Endodermal cell (in vitro differentiated cells): Measurements from ENCODE around the gene NPAS3. TPM values are rescaled to one million over a fixed set of nuclear protein-coding genes. Genes with fewer than 3 reads are reported as not detected.

Experiments
- DNase-seq: peaks from one replicate; pipeline ENCODE4 v3.0.0-alpha.2; 2017
- H3K27ac ChIP-seq: 2 replicates; pipeline ENCODE4 v1.5.1; 2013; ENCODE audit warnings: mild to moderate bottlenecking, low read depth, low read length, moderate library complexity
- H3K27me3 ChIP-seq: 2 replicates; pipeline ENCODE4 v1.6.1; 2013; ENCODE audit warnings: mild to moderate bottlenecking, low read length, moderate library complexity; ENCODE audit not compliant: insufficient read depth, control insufficient read depth, poor library complexity, severe bottlenecking
- H3K36me3 ChIP-seq: 2 replicates; pipeline ENCODE4 v1.7.0; 2013; ENCODE audit warnings: mild to moderate bottlenecking, low read length, moderate library complexity; ENCODE audit not compliant: control insufficient read depth, insufficient read depth
- H3K4me1 ChIP-seq: one replicate; pipeline ENCODE4 v1.7.0; 2013; ENCODE audit warnings: low read length; ENCODE audit not compliant: control insufficient read depth, insufficient read depth
- H3K4me3 ChIP-seq: 2 replicates; pipeline ENCODE4 v1.5.1; 2013; ENCODE audit warnings: mild to moderate bottlenecking, low read length, moderate library complexity
- H3K9ac ChIP-seq: 2 replicates; pipeline ENCODE4 v1.6.1; 2013; ENCODE audit warnings: mild to moderate bottlenecking, low read length, moderate library complexity; ENCODE audit not compliant: poor library complexity, severe bottlenecking; ENCODE audit errors: extremely low read depth
- H3K9me3 ChIP-seq: 2 replicates; pipeline ENCODE4 v1.6.1; 2013; ENCODE audit warnings: mild to moderate bottlenecking, low read length, moderate library complexity; ENCODE audit not compliant: control insufficient read depth
- H3K27ac Mint-ChIP-seq: 2 replicates; pipeline ENCODE4 v1.8.0; 2020; ENCODE audit warnings: mixed read lengths
- H3K27me3 Mint-ChIP-seq: 2 replicates; pipeline ENCODE4 v1.8.0; 2021; ENCODE audit warnings: mild to moderate bottlenecking, mixed read lengths; ENCODE audit not compliant: insufficient read depth
- H3K36me3 Mint-ChIP-seq: 2 replicates; pipeline ENCODE4 v1.8.0; 2020; ENCODE audit warnings: low read depth, mixed read lengths
- H3K4me1 Mint-ChIP-seq: 2 replicates; pipeline ENCODE4 v1.8.0; 2020; ENCODE audit warnings: mixed read lengths
- H3K4me3 Mint-ChIP-seq: 2 replicates; pipeline ENCODE4 v1.8.0; 2020; ENCODE audit warnings: mild to moderate bottlenecking, moderate library complexity, mixed read lengths
- H3K9me3 Mint-ChIP-seq: 2 replicates; pipeline ENCODE4 v1.8.0; 2020; ENCODE audit warnings: mild to moderate bottlenecking, mixed read lengths
- CTCF ChIP-seq: fragments of 200-600 bp; sonication (generic); conservative IDR thresholded peaks from 2 replicates; pipeline ENCODE4 v1.5.0; 2021; ENCODE audit warnings: antibody characterized with exemption, mild to moderate bottlenecking
- WGBS, 2 experiments: methylation state at CpG; one replicate each; pipeline versions ENCODE4 v1.1.5 to v1.1.7; 2013; ENCODE audit warnings: missing lambda C conversion rate in 2 of 2, mixed read lengths in 1 of 2; ENCODE audit not compliant: insufficient coverage in 1 of 2, insufficient read length in 1 of 2; 5-methylcytosine and 5-hydroxymethylcytosine counted together
- total RNA-seq, 2 donors: library from RNA; stranded (reverse); fragmentation: NEBNext Ultra II Directional in 1 of 2; extraction: Animal tissue kit (Norgen Biotek cat#: 25700) in 1 of 2; gene quantifications; 2 replicates in 1 of 2; 3 replicates in 1 of 2; pipeline ENCODE4 v1.2.1, GENCODE V29; 2021

NPAS3 gene
- total RNA-seq, 2 donors from 2014 or later, result 1.4 to 1.6 TPM

GRCh38 chr14:33420051-33420627 is 481.5 kb downstream of the NPAS3 start:
- H3K4me3 ChIP-seq, result no peak overlapping the region
- no peaks in the 10 kb centered on the region for H3K36me3 ChIP-seq
- H3K4me1 ChIP-seq, result no peaks in the 10 kb centered on the region
- no peak overlapping the region for H3K27ac ChIP-seq
- DNase-seq, result no peak
- Mint-ChIP-seq H3K9me3 (no peaks in the 10 kb centered on the region), H3K4me1 (peaks cover 13% of the 10 kb centered on the region), H3K36me3 (no peaks in the 10 kb centered on the region), H3K27ac (no peak overlapping the region), H3K4me3 (no peak overlapping the region), H3K27me3 (no peaks in the 10 kb centered on the region)
- no peaks in the 10 kb centered on the region for H3K9me3 ChIP-seq
- no peak overlapping the region for H3K9ac ChIP-seq
- WGBS, 2 experiments, result 83 to 100% methylated on average over 1 of the region's 1 CpG
- no peak for TF ChIP-seq CTCF
- no peaks in the 10 kb centered on the region for H3K27me3 ChIP-seq

- H3K27me3 ChIP-seq, result no peaks in the 10 kb centered on the region
- H3K36me3 ChIP-seq, result no peaks in the 10 kb centered on the region
- no peaks in the 10 kb centered on the region for H3K27me3 Mint-ChIP-seq
- H3K4me1 ChIP-seq, result no peaks in the 10 kb centered on the region
- 84 to 91% methylated on average over 4 to 6 of the region's 7 CpGs for WGBS, 2 experiments
- DNase-seq, result no peak
- H3K27ac ChIP-seq, result no peak overlapping the region
- H3K9me3 Mint-ChIP-seq, result no peaks in the 10 kb centered on the region
- no peak overlapping the region for H3K27ac Mint-ChIP-seq
- H3K36me3 Mint-ChIP-seq, result no peaks in the 10 kb centered on the region
- H3K9me3 ChIP-seq, result no peaks in the 10 kb centered on the region
- no peak overlapping the region for H3K9ac ChIP-seq
- no peak overlapping the region for H3K4me3 Mint-ChIP-seq
- no peak for TF ChIP-seq CTCF
- no peaks in the 10 kb centered on the region for H3K4me1 Mint-ChIP-seq
- H3K4me3 ChIP-seq, result no peak overlapping the region
These were observed 491.8 kb downstream of the NPAS3 start for GRCh38 chr14:33430414-33431035.

- peak; percentile 69 for TF ChIP-seq CTCF
These were observed 493.8 kb downstream of the NPAS3 start for GRCh38 chr14:33432407-33433023.

More at GRCh38 chr14:33432407-33433023, 493.8 kb downstream of the NPAS3 start:
- Histone ChIP-seq H3K4me1 (no peaks in the 10 kb centered on the region), H3K9me3 (no peaks in the 10 kb centered on the region), H3K27me3 (no peaks in the 10 kb centered on the region), H3K4me3 (no peak overlapping the region), H3K9ac (no peak overlapping the region), H3K27ac (no peak overlapping the region), H3K36me3 (no peaks in the 10 kb centered on the region)
- Mint-ChIP-seq H3K27me3 (no peaks in the 10 kb centered on the region), H3K36me3 (no peaks in the 10 kb centered on the region), H3K9me3 (no peaks in the 10 kb centered on the region), H3K4me3 (no peak overlapping the region), H3K27ac (no peak overlapping the region), H3K4me1 (no peaks in the 10 kb centered on the region)
- 79% methylated on average over 2 of the region's 3 CpGs; no CpG with 5 or more reads in 1 of the 2 experiments for WGBS, 2 experiments
- DNase-seq, result no peak
